ENCODE measurements around the gene HOXC13.

HOXC13 gene

GRCh38 chr12:53971129-53971528 is 32.5 kb downstream of the HOXC13 start:
- no peak for DNase-seq

- no peak for DNase-seq
Observed at GRCh38 chr12:53971686-53972085, 33.1 kb downstream of the HOXC13 start.

GRCh38 chr12:53972152-53972702 is 33.6 kb downstream of the HOXC13 start:
- no peak for DNase-seq

- DNase-seq = no peak
Observed at GRCh38 chr12:53972722-53973235, 34.1 kb downstream of the HOXC13 start, which contains the start of gene HOXC11. Gene HOXC11 (plus strand): TSS chr12:53973126. CDS start chr12:53973242, 116 bp downstream.

GRCh38 chr12:53973236-53974042 is 34.8 kb downstream of the HOXC13 start:
- DNase-seq = no peak

GRCh38 chr12:53974084-53975063 is 35.7 kb downstream of the HOXC13 start, which contains the start of gene HOTAIR:
Gene HOTAIR (minus strand): TSS chr12:53974954.
- DNase-seq = no peak

- no peak for DNase-seq
Observed at GRCh38 chr12:53975064-53975471, 36.4 kb downstream of the HOXC13 start.

GRCh38 chr12:53975479-53976152 is 37.0 kb downstream of the HOXC13 start:
- DNase-seq = no peak

GRCh38 chr12:53976172-53976822 is 37.7 kb downstream of the HOXC13 start:
- DNase-seq = no peak

GRCh38 chr12:53976823-53977595 is 38.4 kb downstream of the HOXC13 start:
- DNase-seq = no peak

GRCh38 chr12:53977596-53978445 is 39.2 kb downstream of the HOXC13 start:
- no peak for DNase-seq

GRCh38 chr12:53978477-53979356 is 40.1 kb downstream of the HOXC13 start:
- DNase-seq = no peak

GRCh38 chr12:53980104-53980801 is 41.6 kb downstream of the HOXC13 start:
- DNase-seq = no peak

GRCh38 chr12:53980802-53981496 is 42.3 kb downstream of the HOXC13 start:
- DNase-seq = no peak

GRCh38 chr12:53981634-53982565 is 43.3 kb downstream of the HOXC13 start:
- DNase-seq = no peak

Measured in activated naive CD4-positive, alpha-beta T cell treated with anti-CD3 and anti-CD28 coated beads, Interleukin-2, amount 50 U/mL, for 16 hours (primary cell).